Testis (tissue), 2 donors: ENCODE data around the gene LSM14A.

Experiments used
- CTCF ChIP-seq, 3 experiments: fragments of 450-650 bp in 2 of 3; fragments of 200-600 bp in 1 of 3; sonication (generic) in 1 of 3; IDR thresholded peaks; one replicate each; pipeline ENCODE4 v1.5.1; 2016 to 2019; ENCODE audit warnings: antibody characterized with exemption in 3 of 3, mild to moderate bottlenecking in 2 of 3, moderate library complexity in 1 of 3
- POLR2A ChIP-seq: fragments of 450-650 bp; IDR thresholded peaks from one replicate; pipeline ENCODE4 v1.6.1; 2017; ENCODE audit warnings: antibody characterized with exemption, mild to moderate bottlenecking, moderate library complexity

DNA sequence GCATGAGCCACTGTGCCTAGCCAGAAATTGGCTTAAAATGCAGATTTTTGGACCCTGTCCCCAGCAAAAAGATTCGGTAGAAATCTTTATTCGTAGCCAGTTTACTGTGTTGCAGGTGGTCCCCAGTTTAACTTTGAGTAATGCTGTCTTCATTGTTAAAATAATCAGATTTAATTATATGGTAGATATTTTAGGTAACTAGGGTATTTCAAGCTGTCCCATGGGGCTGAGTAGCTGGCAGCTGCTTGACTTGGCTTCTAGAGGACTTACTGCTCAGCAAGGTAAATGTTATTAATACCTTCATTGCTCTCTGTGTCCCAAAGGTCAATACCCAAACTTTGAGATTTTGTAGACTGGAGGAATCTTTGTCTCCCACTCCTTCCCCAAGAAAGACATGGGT lies 21.1 kb downstream of the LSM14A start:
- TF ChIP-seq CTCF (IDR thresholded peaks at IDR 0.05) (no peak), POLR2A (no peak)
